Ovary (tissue), 9 donors: Measurements from ENCODE around the gene MUC6. TPM values are rescaled to one million over a fixed set of nuclear protein-coding genes. Genes with fewer than 3 reads are reported as not detected.

Experiments used
- DNase-seq, 5 donors: peaks; one replicate each; pipeline ENCODE4 v3.0.0-alpha.2; 2019 to 2020
- H3K27ac ChIP-seq, 2 donors: fragments of 200-600 bp; one replicate each; pipeline versions ENCODE4 v1.5.1 to v1.8.0; 2019 to 2022
- H3K27me3 ChIP-seq: fragments of 200-600 bp; one replicate; pipeline ENCODE4 v1.8.0; 2022
- H3K36me3 ChIP-seq: fragments of 200-600 bp; sonication (generic); one replicate; pipeline ENCODE4 v1.5.1; 2019
- H3K4me1 ChIP-seq: one replicate; pipeline ENCODE4 v1.8.1; 2013; ENCODE audit warnings: mild to moderate bottlenecking, moderate library complexity; ENCODE audit not compliant: insufficient read depth
- H3K4me3 ChIP-seq: fragments of 200-600 bp; sonication (generic); one replicate; pipeline ENCODE4 v1.5.1; 2017
- H3K9me3 ChIP-seq, 2 donors: fragments of 200-600 bp in 1 of 2; sonication (generic) in 1 of 2; one replicate each; pipeline versions ENCODE4 v1.5.1 to v1.8.1; 2013 to 2019; ENCODE audit warnings: mild to moderate bottlenecking in 1 of 2, moderate library complexity in 1 of 2
- CTCF ChIP-seq, 3 donors: fragments of 450-650 bp in 2 of 3; fragments of 200-600 bp in 1 of 3; IDR thresholded peaks; one replicate each; pipeline versions ENCODE4 v1.5.1 to v1.8.0; 2016 to 2022; ENCODE audit warnings: antibody characterized with exemption in 3 of 3, mild to moderate bottlenecking in 1 of 3
- EP300 ChIP-seq: sonication (generic); formaldehyde crosslinking; IDR thresholded peaks from one replicate; pipeline ENCODE4 v1.6.1; 2017; ENCODE audit warnings: antibody characterized with exemption
- POLR2A ChIP-seq: fragments of 450-650 bp; IDR thresholded peaks from one replicate; pipeline ENCODE4 v1.6.1; 2017; ENCODE audit warnings: antibody characterized with exemption, mild to moderate bottlenecking, moderate library complexity
- WGBS, 3 donors: extraction: QIAGEN DNeasy Blood & Tissue Kit in 1 of 3; methylation state at CpG; one replicate each; pipeline versions ENCODE4 v1.1.5 to v1.1.7; 2013 to 2017; 5-methylcytosine and 5-hydroxymethylcytosine counted together
- intact Hi-C, 4 donors: fragments of 100-400 bp; cut with DNase I; formaldehyde crosslinking; loops; one replicate each; pipeline versions ENCODE4 v1.11.0 to v1.15.1; 2022 to 2023
- polyA plus RNA-seq, 2 donors: library from polyadenylated mRNA; stranded (reverse); fragments of 200-250 nt in 1 of 2; fragments of 350-450 nt in 1 of 2; fragmentation: Illumina TruSeq in 1 of 2; extraction: RNeasy Lipid Tissue Mini Kit (QIAGEN cat#74804) in 1 of 2; gene quantifications; one replicate each; pipeline ENCODE4 v1.2.3, GENCODE V29; 2013 to 2014
- total RNA-seq, 7 donors: library from RNA; depleted of rRNA in 2 of 7; stranded (reverse); fragments of >200 nt in 2 of 7; fragmentation: NEBNext Ultra II Directional in 3 of 7; extraction: Animal tissue kit (Norgen Biotek cat#: 25700) in 3 of 7; gene quantifications; one replicate each; pipeline versions ENCODE4 v1.1.0 to v1.2.4, GENCODE V29; 2016 to 2023
- donor health status: DM: no; HTN: no; CAD: no; lungs with moderate emphysema.
- donor health status: DM: no; HTN: no; CAD: no.
- donor health status: Bipolar disorder and iron deficiency.
- donor health status: DM: yes; HTN: yes; CAD: no.
- donor health status: DM: no; HTN: no; CAD: no.
- donor health status: DM: yes; HTN: yes; CAD: no.

Gene MUC6
- total and polyA plus RNA-seq, 9 donors: 0.02 to 7.2 (median 0.31) TPM; not detected in 1

DNA sequence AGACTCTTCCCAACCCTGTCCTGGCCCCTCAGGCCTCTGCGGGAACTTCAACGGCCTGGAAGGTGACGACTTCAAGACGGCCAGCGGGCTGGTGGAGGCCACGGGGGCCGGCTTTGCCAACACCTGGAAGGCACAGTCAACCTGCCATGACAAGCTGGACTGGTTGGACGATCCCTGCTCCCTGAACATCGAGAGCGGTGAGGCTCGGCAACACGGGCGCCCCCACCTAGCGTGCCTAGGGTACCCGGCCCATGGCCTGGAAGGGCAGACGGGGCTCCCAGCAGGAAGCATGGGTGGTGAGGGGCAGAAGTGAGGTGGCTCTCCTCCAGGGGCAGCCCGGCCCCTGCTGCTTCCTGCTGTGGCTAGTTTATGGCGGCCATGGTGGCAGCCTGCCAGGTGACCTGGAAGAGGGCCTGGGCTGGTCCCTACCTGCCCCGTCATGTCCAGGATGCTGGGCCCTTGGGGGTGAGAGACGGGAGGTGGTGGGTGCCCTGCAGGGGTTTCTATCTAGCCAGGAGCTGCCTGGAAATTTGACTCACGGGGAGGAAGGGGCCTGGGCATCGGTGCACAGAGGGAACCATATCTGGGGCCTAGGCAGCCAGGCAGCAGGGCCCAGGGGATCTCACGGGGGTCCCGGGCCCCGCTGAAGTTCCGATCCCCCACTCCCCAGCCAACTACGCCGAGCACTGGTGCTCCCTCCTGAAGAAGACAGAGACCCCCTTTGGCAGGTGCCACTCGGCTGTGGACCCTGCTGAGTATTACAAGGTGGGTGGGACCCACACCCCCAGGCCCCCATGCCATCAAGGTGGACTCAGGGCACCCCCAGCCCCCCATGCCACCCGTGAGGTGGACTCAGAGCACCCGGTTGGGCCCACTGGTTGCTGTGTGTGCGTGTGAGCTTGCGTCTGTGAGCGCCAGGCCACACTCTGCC is 47.4 kb upstream of the MUC6 start:
- Histone ChIP-seq H3K4me1 (no peaks in the 10 kb centered on the region), H3K27ac (no peak overlapping the region), H3K27me3 (no peaks in the 10 kb centered on the region), H3K9me3 (no peaks in the 10 kb centered on the region), H3K36me3 (no peaks in the 10 kb centered on the region), H3K4me3 (no peak overlapping the region)
- intact Hi-C loops: no loop called here
- peak in 3 of 5 donors; percentile 6 to 31 (median 15) for DNase-seq
- TF ChIP-seq POLR2A (no peak), CTCF (IDR thresholded peaks at IDR 0.05) (no peak), EP300 (no peak)
- 77 to 81% (median 80%) methylated on average over 33 to 34 of the region's 34 CpGs for WGBS, 3 donors

DNA sequence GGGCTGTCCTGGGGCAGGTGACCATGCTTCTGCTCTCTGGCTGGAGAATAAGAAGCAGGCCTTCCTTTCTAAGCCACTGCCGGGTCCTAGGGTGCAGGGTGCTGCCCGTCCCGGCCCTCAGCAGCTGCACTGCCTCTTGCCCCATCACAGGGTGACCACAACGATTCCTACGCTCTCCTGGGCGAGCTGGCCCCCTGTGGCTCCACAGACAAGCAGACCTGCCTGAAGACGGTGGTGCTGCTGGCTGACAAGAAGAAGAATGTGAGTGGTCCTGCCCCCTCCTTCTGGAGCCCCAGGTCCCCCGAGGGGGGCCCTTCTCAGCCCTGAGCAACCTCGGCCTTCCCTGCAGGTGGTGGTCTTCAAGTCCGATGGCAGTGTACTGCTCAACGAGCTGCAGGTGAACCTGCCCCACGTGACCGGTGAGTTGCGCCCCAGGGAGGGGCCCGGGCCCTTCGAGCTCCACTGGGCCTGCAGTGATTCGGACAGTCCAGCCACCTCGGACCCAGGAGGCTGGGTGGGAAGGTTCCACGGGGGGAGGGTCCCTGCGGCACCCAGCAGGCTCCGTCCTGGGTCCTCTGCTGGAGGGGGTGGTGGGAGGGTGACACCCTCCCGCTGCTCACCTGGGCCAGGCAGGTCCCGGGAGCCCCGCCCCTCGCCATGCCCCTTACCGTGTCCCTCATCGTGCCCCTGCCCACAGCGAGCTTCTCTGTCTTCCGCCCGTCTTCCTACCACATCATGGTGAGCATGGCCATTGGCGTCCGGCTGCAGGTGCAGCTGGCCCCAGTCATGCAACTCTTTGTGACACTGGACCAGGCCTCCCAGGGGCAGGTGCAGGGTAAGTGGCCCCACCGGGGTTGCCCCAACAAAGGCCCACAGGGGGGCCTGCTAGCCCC is 46.5 kb upstream of the MUC6 start:
- Histone ChIP-seq H3K4me1 (no peaks in the 10 kb centered on the region), H3K36me3 (no peaks in the 10 kb centered on the region), H3K27ac (no peak overlapping the region), H3K27me3 (no peaks in the 10 kb centered on the region), H3K9me3 (no peaks in the 10 kb centered on the region), H3K4me3 (no peak overlapping the region)
- intact Hi-C loops: no loop called here
- TF ChIP-seq POLR2A: no peak
- TF ChIP-seq EP300: no peak
- TF ChIP-seq CTCF (IDR thresholded peaks at IDR 0.05): no peak
- 69 to 77% (median 74%) methylated on average over 28 to 33 of the region's 33 CpGs for WGBS, 3 donors
- DNase-seq: peak in 4 of 5 donors; percentile 5 to 24 (median 10)

GRCh38 chr11:1082346-1082727 is 45.8 kb upstream of the MUC6 start:
- H3K4me1 ChIP-seq: no peaks in the 10 kb centered on the region
- H3K27me3 ChIP-seq: no peaks in the 10 kb centered on the region
- WGBS, 3 donors: 80 to 85% (median 83%) methylated on average over 12 to 14 of the region's 14 CpGs
- H3K4me3 ChIP-seq: no peak overlapping the region
- no peak overlapping the region for H3K27ac ChIP-seq
- H3K36me3 ChIP-seq: no peaks in the 10 kb centered on the region
- no peaks in the 10 kb centered on the region for H3K9me3 ChIP-seq
- intact Hi-C loops: no loop called here
- TF ChIP-seq EP300 (no peak), CTCF (IDR thresholded peaks at IDR 0.05) (no peak), POLR2A (no peak)
- DNase-seq: peak in 3 of 5 donors; percentile 4 to 23 (median 10)

- peak in 3 of 5 donors; percentile 4 to 10 (median 9) for DNase-seq
- Histone ChIP-seq H3K4me3 (no peak overlapping the region), H3K9me3 (no peaks in the 10 kb centered on the region), H3K4me1 (no peaks in the 10 kb centered on the region), H3K36me3 (no peaks in the 10 kb centered on the region), H3K27ac (no peak overlapping the region), H3K27me3 (no peaks in the 10 kb centered on the region)
- TF ChIP-seq EP300 (no peak), POLR2A (no peak), CTCF (IDR thresholded peaks at IDR 0.05) (no peak)
- intact Hi-C loops: no loop called here
- 73 to 76% (median 76%) methylated on average over 26 to 33 of the region's 33 CpGs for WGBS, 3 donors
These were observed 45.2 kb upstream of the MUC6 start for GRCh38 chr11:1081601-1082311.
